Measurements from ENCODE around the gene FERMT3. TPM values are rescaled to one million over a fixed set of nuclear protein-coding genes. Genes with fewer than 3 reads are reported as not detected.

The FERMT3 gene
- total RNA-seq, 1 donor from 2014 or later = 24.3 TPM

GRCh38 chr11:64210301-64211020 lies 3.9 kb downstream of the FERMT3 start:
- Histone ChIP-seq H3K4me3 (no peak overlapping the region), H3K4me1 (peaks cover 16% of the 10 kb centered on the region), H3K27me3 (no peaks in the 10 kb centered on the region), H3K9me3 (no peaks in the 10 kb centered on the region), H3K36me3 (no peaks in the 10 kb centered on the region), H3K27ac (no peak overlapping the region)
- intact Hi-C loops (cut with DNase I) = no loop called here
- TF ChIP-seq CTCF (IDR thresholded peaks at IDR 0.05) (no peak), POLR2A (IDR thresholded peaks at IDR 0.05) (no peak), POLR2AphosphoS5 (IDR thresholded peaks at IDR 0.05; ENCODE audit: insufficient read depth in 1 of 2, low read depth in 1 of 2) (no peak)
- no peak for DNase-seq (ENCODE audit: extremely low spot score in 2 of 2)

GRCh38 chr11:64211181-64211872 lies 4.8 kb downstream of the FERMT3 start:
- Histone ChIP-seq H3K4me1 (peaks cover 16% of the 10 kb centered on the region), H3K9me3 (no peaks in the 10 kb centered on the region), H3K27ac (no peak overlapping the region), H3K4me3 (no peak overlapping the region), H3K27me3 (no peaks in the 10 kb centered on the region), H3K36me3 (no peaks in the 10 kb centered on the region)
- intact Hi-C loops (cut with DNase I) = no loop called here
- DNase-seq (ENCODE audit: extremely low spot score in 2 of 2) = no peak
- no peak for TF ChIP-seq POLR2AphosphoS5 (IDR thresholded peaks at IDR 0.05; ENCODE audit: insufficient read depth in 1 of 2, low read depth in 1 of 2)
- no peak for TF ChIP-seq CTCF (IDR thresholded peaks at IDR 0.05)
- no peak for TF ChIP-seq POLR2A (IDR thresholded peaks at IDR 0.05)

- no peak for DNase-seq (ENCODE audit: extremely low spot score in 2 of 2)
- intact Hi-C loops (cut with DNase I) = no loop called here
- Histone ChIP-seq H3K4me1 (no peaks in the 10 kb centered on the region), H3K36me3 (no peaks in the 10 kb centered on the region), H3K4me3 (no peak overlapping the region), H3K9me3 (no peaks in the 10 kb centered on the region), H3K27me3 (no peaks in the 10 kb centered on the region), H3K27ac (no peak overlapping the region)
- TF ChIP-seq CTCF (IDR thresholded peaks at IDR 0.05) (no peak), POLR2AphosphoS5 (IDR thresholded peaks at IDR 0.05; ENCODE audit: insufficient read depth in 1 of 2, low read depth in 1 of 2) (no peak), POLR2A (IDR thresholded peaks at IDR 0.05) (no peak)
Measured at GRCh38 chr11:64216879-64217278, 10.4 kb downstream of the FERMT3 start.

GRCh38 chr11:64218628-64219353 lies 12.3 kb downstream of the FERMT3 start:
- TF ChIP-seq POLR2A (IDR thresholded peaks at IDR 0.05) = no peak
- TF ChIP-seq CTCF (IDR thresholded peaks at IDR 0.05) = no peak
- no peak for TF ChIP-seq POLR2AphosphoS5 (IDR thresholded peaks at IDR 0.05; ENCODE audit: insufficient read depth in 1 of 2, low read depth in 1 of 2)

More at GRCh38 chr11:64218628-64219353, 12.3 kb downstream of the FERMT3 start:
- intact Hi-C loops (cut with DNase I) = no loop called here
- peaks cover 10% of the 10 kb centered on the region for H3K4me1 ChIP-seq
- DNase-seq (ENCODE audit: extremely low spot score in 2 of 2) = no peak
- H3K9me3 ChIP-seq = no peaks in the 10 kb centered on the region
- H3K36me3 ChIP-seq = no peaks in the 10 kb centered on the region
- no peak overlapping the region for H3K27ac ChIP-seq
- H3K27me3 ChIP-seq = no peaks in the 10 kb centered on the region
- no peak overlapping the region for H3K4me3 ChIP-seq
